ENCODE results near the gene MAIP1. TPM values are rescaled to one million over a fixed set of nuclear protein-coding genes. Genes with fewer than 3 reads are reported as not detected.
A peak's percentile ranks its signal among the peaks of the same experiment; 100 is the strongest.

Gene MAIP1
- total and polyA plus RNA-seq, 9 of the 15 experiments (the other 6 are each of a cell fraction or from before 2014, with no cell fraction given): 3.6 to 30.0 (median 24.5) TPM

DNA sequence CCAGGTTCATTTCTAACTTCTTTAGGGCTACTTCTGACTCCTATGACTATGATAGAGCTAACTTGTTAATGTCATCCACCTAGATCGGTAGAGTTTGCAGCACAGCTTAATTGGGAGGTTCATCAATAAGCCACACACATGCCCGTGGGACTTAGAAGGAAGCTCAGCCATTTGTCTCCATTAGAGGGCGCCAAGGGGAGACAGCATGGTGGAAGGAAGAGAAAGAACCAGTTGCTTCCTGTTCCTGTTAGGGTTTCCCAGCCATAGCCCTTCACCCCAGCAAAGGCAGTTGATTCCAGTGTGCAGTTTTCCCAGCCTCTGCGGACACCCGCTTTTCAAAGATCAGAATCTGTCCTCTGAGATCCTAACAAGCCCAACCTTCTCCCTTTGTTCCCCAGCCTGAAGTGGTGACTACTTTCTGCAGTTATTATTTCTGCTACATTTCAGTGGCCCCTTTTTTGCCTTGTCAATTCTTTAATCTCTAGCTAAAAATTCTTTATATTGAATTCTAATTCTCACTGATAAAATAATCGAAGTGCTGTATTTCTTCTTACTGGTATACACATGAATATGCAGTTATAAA lies 30.3 kb downstream of the MAIP1 start (continued):
- TF ChIP-seq, protein P1, sequence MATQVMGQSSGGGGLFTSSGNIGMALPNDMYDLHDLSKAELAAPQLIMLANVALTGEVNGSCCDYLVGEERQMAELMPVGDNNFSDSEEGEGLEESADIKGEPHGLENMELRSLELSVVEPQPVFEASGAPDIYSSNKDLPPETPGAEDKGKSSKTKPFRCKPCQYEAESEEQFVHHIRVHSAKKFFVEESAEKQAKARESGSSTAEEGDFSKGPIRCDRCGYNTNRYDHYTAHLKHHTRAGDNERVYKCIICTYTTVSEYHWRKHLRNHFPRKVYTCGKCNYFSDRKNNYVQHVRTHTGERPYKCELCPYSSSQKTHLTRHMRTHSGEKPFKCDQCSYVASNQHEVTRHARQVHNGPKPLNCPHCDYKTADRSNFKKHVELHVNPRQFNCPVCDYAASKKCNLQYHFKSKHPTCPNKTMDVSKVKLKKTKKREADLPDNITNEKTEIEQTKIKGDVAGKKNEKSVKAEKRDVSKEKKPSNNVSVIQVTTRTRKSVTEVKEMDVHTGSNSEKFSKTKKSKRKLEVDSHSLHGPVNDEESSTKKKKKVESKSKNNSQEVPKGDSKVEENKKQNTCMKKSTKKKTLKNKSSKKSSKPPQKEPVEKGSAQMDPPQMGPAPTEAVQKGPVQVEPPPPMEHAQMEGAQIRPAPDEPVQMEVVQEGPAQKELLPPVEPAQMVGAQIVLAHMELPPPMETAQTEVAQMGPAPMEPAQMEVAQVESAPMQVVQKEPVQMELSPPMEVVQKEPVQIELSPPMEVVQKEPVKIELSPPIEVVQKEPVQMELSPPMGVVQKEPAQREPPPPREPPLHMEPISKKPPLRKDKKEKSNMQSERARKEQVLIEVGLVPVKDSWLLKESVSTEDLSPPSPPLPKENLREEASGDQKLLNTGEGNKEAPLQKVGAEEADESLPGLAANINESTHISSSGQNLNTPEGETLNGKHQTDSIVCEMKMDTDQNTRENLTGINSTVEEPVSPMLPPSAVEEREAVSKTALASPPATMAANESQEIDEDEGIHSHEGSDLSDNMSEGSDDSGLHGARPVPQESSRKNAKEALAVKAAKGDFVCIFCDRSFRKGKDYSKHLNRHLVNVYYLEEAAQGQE (IDR thresholded peaks at IDR 0.05; ENCODE audit: borderline replicate concordance): peak; percentile 76
- TF ChIP-seq, protein P1 (CRISPR knock-in tag; IDR thresholded peaks at IDR 0.05; ENCODE audit: low read depth): no peak
- TF ChIP-seq MIER1 (IDR thresholded peaks at IDR 0.05; ENCODE audit: low read depth): no peak
- TF ChIP-seq, protein P2, sequence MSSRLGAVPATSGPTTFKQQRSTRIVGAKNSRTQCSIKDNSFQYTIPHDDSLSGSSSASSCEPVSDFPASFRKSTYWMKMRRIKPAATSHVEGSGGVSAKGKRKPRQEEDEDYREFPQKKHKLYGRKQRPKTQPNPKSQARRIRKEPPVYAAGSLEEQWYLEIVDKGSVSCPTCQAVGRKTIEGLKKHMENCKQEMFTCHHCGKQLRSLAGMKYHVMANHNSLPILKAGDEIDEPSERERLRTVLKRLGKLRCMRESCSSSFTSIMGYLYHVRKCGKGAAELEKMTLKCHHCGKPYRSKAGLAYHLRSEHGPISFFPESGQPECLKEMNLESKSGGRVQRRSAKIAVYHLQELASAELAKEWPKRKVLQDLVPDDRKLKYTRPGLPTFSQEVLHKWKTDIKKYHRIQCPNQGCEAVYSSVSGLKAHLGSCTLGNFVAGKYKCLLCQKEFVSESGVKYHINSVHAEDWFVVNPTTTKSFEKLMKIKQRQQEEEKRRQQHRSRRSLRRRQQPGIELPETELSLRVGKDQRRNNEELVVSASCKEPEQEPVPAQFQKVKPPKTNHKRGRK (tag; IDR thresholded peaks at IDR 0.05): no peak
- no peak for TF ChIP-seq GATA2 (CRISPR knock-in tag; IDR thresholded peaks at IDR 0.05)
- TF ChIP-seq CBX8 (IDR thresholded peaks at IDR 0.05; ENCODE audit: borderline replicate concordance, extremely low read depth, low read depth, low read length, poor library complexity, severe bottlenecking): no peak
- TF ChIP-seq, protein P3, sequence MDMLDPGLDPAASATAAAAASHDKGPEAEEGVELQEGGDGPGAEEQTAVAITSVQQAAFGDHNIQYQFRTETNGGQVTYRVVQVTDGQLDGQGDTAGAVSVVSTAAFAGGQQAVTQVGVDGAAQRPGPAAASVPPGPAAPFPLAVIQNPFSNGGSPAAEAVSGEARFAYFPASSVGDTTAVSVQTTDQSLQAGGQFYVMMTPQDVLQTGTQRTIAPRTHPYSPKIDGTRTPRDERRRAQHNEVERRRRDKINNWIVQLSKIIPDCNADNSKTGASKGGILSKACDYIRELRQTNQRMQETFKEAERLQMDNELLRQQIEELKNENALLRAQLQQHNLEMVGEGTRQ (CRISPR knock-in tag; IDR thresholded peaks at IDR 0.05): no peak
- 0 out of 2 replicates have a peak, but pooled peaks have one; percentile 11 for TF ChIP-seq SPI1 (IDR thresholded peaks at IDR 0.05; ENCODE audit: borderline replicate concordance, low read depth, low read length)
- TF ChIP-seq, protein P4, sequence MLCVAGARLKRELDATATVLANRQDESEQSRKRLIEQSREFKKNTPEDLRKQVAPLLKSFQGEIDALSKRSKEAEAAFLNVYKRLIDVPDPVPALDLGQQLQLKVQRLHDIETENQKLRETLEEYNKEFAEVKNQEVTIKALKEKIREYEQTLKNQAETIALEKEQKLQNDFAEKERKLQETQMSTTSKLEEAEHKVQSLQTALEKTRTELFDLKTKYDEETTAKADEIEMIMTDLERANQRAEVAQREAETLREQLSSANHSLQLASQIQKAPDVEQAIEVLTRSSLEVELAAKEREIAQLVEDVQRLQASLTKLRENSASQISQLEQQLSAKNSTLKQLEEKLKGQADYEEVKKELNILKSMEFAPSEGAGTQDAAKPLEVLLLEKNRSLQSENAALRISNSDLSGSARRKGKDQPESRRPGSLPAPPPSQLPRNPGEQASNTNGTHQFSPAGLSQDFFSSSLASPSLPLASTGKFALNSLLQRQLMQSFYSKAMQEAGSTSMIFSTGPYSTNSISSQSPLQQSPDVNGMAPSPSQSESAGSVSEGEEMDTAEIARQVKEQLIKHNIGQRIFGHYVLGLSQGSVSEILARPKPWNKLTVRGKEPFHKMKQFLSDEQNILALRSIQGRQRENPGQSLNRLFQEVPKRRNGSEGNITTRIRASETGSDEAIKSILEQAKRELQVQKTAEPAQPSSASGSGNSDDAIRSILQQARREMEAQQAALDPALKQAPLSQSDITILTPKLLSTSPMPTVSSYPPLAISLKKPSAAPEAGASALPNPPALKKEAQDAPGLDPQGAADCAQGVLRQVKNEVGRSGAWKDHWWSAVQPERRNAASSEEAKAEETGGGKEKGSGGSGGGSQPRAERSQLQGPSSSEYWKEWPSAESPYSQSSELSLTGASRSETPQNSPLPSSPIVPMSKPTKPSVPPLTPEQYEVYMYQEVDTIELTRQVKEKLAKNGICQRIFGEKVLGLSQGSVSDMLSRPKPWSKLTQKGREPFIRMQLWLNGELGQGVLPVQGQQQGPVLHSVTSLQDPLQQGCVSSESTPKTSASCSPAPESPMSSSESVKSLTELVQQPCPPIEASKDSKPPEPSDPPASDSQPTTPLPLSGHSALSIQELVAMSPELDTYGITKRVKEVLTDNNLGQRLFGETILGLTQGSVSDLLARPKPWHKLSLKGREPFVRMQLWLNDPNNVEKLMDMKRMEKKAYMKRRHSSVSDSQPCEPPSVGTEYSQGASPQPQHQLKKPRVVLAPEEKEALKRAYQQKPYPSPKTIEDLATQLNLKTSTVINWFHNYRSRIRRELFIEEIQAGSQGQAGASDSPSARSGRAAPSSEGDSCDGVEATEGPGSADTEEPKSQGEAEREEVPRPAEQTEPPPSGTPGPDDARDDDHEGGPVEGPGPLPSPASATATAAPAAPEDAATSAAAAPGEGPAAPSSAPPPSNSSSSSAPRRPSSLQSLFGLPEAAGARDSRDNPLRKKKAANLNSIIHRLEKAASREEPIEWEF (CRISPR knock-in tag; IDR thresholded peaks at IDR 0.05): no peak
- TF ChIP-seq HDAC1 (IDR thresholded peaks at IDR 0.05): no peak
- no peak for TF ChIP-seq JUNB (CRISPR knock-in tag; conservative IDR thresholded peaks at IDR 0.05)
- no peak for TF ChIP-seq ZNF77 (CRISPR knock-in tag; IDR thresholded peaks at IDR 0.05)

Data from K562 (cell line).